Measurements from ENCODE around the gene EFCAB6. TPM values are rescaled to one million over a fixed set of nuclear protein-coding genes. Genes with fewer than 3 reads are reported as not detected.

EFCAB6 gene
- total RNA-seq, 1 donor from 2014 or later: 1.8 TPM

DNA sequence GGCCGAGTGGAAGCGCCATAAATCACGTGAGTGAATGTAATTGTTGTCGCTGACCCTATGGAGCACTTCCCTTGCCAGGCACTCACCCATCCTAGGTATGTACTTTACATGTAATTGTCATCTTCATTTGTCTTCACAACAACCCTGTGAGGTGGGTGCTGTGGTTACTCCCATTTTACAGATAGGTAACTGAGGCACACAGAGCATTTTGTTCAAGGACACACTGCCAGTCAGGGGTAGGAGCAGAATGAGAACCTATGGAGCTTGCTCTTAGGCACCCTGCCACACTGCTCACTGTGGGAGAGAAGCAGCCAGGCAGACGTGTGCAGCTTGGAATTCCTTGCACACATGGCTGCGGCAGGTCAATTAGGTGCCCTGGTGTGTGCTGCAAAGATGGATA lies 785 bp upstream of the EFCAB6 start:
- peak overlapping the region; percentile 86 for H3K27ac ChIP-seq (replicated peaks)
- H3K9me3 ChIP-seq (replicated peaks): no peaks in the 10 kb centered on the region
- peaks cover 26% of the 10 kb centered on the region for H3K4me1 ChIP-seq
- TF ChIP-seq, protein P1, sequence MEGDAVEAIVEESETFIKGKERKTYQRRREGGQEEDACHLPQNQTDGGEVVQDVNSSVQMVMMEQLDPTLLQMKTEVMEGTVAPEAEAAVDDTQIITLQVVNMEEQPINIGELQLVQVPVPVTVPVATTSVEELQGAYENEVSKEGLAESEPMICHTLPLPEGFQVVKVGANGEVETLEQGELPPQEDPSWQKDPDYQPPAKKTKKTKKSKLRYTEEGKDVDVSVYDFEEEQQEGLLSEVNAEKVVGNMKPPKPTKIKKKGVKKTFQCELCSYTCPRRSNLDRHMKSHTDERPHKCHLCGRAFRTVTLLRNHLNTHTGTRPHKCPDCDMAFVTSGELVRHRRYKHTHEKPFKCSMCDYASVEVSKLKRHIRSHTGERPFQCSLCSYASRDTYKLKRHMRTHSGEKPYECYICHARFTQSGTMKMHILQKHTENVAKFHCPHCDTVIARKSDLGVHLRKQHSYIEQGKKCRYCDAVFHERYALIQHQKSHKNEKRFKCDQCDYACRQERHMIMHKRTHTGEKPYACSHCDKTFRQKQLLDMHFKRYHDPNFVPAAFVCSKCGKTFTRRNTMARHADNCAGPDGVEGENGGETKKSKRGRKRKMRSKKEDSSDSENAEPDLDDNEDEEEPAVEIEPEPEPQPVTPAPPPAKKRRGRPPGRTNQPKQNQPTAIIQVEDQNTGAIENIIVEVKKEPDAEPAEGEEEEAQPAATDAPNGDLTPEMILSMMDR (IDR thresholded peaks at IDR 0.05; ENCODE audit: borderline replicate concordance): no peak
- intact Hi-C loops (cut with micrococcal nuclease): no loop called here
- H3K4me3 ChIP-seq: peak overlapping the region; percentile 95
- no peaks in the 10 kb centered on the region for H3K36me3 ChIP-seq
- no peak for DNase-seq
- H3K27me3 ChIP-seq (ENCODE audit: low read depth): no peaks in the 10 kb centered on the region

DNA sequence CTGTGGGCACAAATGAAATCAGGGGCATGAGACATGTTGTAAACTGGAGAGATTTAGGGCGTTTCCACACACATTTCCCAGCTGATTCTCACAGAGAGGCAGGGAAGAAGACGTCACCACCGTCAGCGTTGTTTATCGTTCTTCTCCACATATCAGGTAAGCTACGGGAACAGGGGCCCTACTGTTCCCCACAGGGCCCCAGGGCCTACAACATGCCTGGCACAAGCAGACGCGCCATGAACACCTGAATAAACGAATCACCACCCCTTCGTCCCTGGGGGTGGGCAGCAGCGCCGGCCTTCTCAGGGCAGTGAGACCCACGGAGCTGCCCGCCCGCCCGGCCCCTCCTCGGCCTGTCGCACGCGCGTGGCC lies 342 bp downstream of the EFCAB6 start:
- Histone ChIP-seq H3K4me1 (peaks cover 26% of the 10 kb centered on the region), H3K36me3 (no peaks in the 10 kb centered on the region), H3K4me3 (peak overlapping the region; percentile 95), H3K27me3 (ENCODE audit: low read depth) (no peaks in the 10 kb centered on the region), H3K9me3 (replicated peaks) (no peaks in the 10 kb centered on the region), H3K27ac (replicated peaks) (peak overlapping the region; percentile 86)
- TF ChIP-seq, protein P1 (IDR thresholded peaks at IDR 0.05; ENCODE audit: borderline replicate concordance): no peak
- intact Hi-C loops (cut with micrococcal nuclease): no loop called here
- no peak for DNase-seq

DNA sequence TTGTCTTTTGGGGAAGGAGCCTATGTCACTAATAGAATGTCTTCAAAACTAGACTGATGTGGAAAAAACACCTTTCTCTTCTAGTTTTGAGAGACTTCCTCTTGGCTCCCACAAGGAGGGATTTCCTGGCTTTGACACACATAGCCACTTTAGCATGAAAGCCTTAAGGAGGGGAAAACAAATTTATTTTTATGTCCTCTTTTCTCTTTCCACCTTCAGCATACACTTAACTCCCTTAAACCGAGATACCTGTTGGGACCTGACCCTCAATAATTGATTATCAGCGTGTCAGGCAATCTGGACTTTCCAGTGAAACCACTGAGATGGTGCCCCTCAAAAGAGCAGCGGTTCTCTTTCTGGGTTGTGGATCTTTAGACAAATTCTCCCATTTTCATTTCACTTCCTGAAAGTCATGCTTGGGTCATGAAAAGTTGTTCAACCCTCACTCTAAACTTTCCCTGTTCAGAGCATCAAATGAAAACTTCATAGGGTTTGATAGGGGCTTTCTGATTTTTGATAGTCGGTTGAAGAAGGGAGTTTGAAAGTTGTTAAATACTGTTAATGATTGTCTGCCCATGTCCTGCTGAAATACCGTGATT lies 9.1 kb downstream of the EFCAB6 start:
- H3K27ac ChIP-seq (replicated peaks): no peak overlapping the region
- no peaks in the 10 kb centered on the region for H3K4me1 ChIP-seq
- H3K9me3 ChIP-seq (replicated peaks): peaks cover 25% of the 10 kb centered on the region
- no peaks in the 10 kb centered on the region for H3K27me3 ChIP-seq (ENCODE audit: low read depth)
- H3K36me3 ChIP-seq: no peaks in the 10 kb centered on the region
- no peak overlapping the region for H3K4me3 ChIP-seq
- DNase-seq: no peak
- intact Hi-C loops (cut with micrococcal nuclease): no loop called here
- TF ChIP-seq, protein P1 (IDR thresholded peaks at IDR 0.05; ENCODE audit: borderline replicate concordance): no peak

DNA sequence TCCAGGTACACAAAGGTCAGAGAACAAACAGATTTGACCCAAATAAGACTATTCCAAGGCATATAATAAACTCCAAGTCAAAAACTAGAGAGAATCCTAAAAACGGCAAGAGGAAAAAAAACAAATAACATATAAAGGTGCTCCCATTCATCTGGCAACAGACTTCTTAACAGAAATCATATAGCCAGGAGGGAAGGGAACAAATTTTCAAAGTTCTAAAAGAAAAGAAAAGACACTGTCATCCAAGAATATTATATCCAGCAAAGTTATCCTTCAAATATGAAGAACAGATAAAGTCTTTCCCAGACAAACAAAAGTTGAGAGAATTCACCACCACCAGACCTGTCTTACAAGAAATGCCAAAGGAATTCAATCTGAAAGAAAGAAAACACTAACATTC lies 11.1 kb downstream of the EFCAB6 start:
- H3K4me3 ChIP-seq: no peak overlapping the region
- H3K27ac ChIP-seq (replicated peaks): no peak overlapping the region
- intact Hi-C loops (cut with micrococcal nuclease): no loop called here
- peaks cover 8% of the 10 kb centered on the region for H3K4me1 ChIP-seq
- TF ChIP-seq, protein P1 (IDR thresholded peaks at IDR 0.05; ENCODE audit: borderline replicate concordance): no peak
- H3K36me3 ChIP-seq: no peaks in the 10 kb centered on the region
- H3K9me3 ChIP-seq (replicated peaks): peaks cover 25% of the 10 kb centered on the region
- no peak for DNase-seq
- no peaks in the 10 kb centered on the region for H3K27me3 ChIP-seq (ENCODE audit: low read depth)

DNA sequence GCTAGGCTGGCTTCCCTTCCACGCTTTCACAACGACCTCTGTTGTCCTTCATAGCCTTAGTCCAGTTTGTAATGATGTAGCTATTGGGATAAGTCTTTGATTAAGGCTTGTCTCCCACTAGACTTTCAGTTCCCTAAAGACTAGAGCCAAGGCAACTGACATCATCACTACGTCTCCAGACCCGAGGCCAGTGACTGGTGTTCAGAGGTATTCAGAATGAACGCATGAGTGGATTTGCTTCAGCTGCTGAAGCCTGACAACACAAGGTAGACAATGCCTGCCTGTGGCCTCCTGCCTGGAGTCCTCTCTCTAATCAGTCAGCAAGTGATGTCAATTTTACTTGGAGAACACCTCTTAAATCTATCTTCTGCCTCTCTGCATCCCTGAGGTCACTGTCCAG lies 13.6 kb downstream of the EFCAB6 start:
- no peak overlapping the region for H3K4me3 ChIP-seq
- H3K27me3 ChIP-seq (ENCODE audit: low read depth): no peaks in the 10 kb centered on the region
- peaks cover 25% of the 10 kb centered on the region for H3K9me3 ChIP-seq (replicated peaks)
- intact Hi-C loops (cut with micrococcal nuclease): no loop called here
- DNase-seq: no peak
- H3K27ac ChIP-seq (replicated peaks): no peak overlapping the region
- peaks cover 8% of the 10 kb centered on the region for H3K4me1 ChIP-seq
- H3K36me3 ChIP-seq: no peaks in the 10 kb centered on the region
- TF ChIP-seq, protein P1 (IDR thresholded peaks at IDR 0.05; ENCODE audit: borderline replicate concordance): no peak
